HUES64 (cell line): ENCODE results near the gene SOAT1.

ENCODE experiments used
- H3K27ac ChIP-seq: 2 replicates; pipeline ENCODE4 v1.7.0; 2013; ENCODE audit warnings: low read depth, low read length, inconsistent platforms
- H3K27me3 ChIP-seq: 2 replicates; pipeline ENCODE4 v1.6.1; 2013; ENCODE audit warnings: mild to moderate bottlenecking, low read length; ENCODE audit not compliant: insufficient read depth
- H3K36me3 ChIP-seq: 2 replicates; pipeline ENCODE4 v1.6.1; 2013; ENCODE audit warnings: mild to moderate bottlenecking, low read length; ENCODE audit not compliant: insufficient read depth
- H3K4me1 ChIP-seq: 2 replicates; pipeline ENCODE4 v1.6.1; 2013; ENCODE audit warnings: mild to moderate bottlenecking, low read length, moderate library complexity; ENCODE audit not compliant: insufficient read depth
- H3K4me3 ChIP-seq: 2 replicates; pipeline ENCODE4 v1.5.1; 2013; ENCODE audit warnings: mild to moderate bottlenecking, low read length, moderate library complexity
- H3K9ac ChIP-seq: 2 replicates; pipeline ENCODE4 v1.6.1; 2013; ENCODE audit warnings: mild to moderate bottlenecking, low read depth, low read length
- H3K9me3 ChIP-seq: 2 replicates; pipeline ENCODE4 v1.6.1; 2013; ENCODE audit warnings: low read depth, low read length; ENCODE audit not compliant: insufficient read depth
- WGBS: fragments of 150-250, 120-280 bp; methylation state at CpG from one replicate; pipeline ENCODE4 v1.1.7; 2013; ENCODE audit warnings: missing lambda C conversion rate; 5-methylcytosine and 5-hydroxymethylcytosine counted together

Gene SOAT1

DNA sequence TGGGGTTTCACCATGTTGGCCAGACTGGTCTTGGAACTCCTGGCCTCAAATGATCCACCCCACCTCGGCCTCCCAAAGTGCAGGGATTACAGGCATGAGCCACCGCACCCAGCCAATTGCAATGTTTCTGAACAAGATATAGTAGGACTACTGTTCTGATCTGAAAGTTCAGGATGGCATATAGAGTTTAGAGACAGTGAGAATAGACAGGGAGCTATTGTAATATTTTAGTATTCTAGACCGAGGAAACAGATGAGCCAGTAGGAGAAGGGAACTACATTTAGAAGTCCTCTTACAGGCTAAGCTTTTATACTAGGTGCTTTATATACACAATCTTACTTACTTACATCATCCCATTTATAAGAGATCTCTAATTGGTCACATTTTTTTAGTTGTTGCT lies 33.1 kb downstream of the SOAT1 start:
- Histone ChIP-seq H3K36me3 (no peaks in the 10 kb centered on the region; the same call in 1 of the 2 replicates), H3K9me3 (no peaks in the 10 kb centered on the region), H3K27ac (no peak overlapping the region), H3K4me1 (no peaks in the 10 kb centered on the region), H3K4me3 (no peak overlapping the region), H3K27me3 (no peaks in the 10 kb centered on the region), H3K9ac (no peak overlapping the region)
- WGBS, result 99% methylated on average over 3 of the region's 3 CpGs

DNA sequence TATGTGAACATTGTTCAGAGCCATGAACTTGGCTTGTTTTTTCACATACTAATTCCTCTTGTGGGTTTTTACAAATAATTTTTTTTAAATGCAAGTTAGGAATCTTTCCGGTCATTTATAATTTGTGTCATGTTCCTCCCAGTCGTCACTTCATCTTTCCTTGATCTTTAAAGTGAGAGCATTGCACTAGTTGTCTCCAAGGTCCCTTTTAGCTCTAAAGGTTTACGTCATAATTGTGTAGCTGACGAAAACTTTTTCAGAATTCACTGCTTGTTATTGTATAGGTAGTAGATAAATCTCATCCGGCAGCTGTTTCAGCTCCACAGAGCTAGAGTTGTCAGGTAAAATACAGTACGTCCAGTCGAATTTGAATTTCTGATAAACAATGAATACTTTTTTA lies 33.6 kb downstream of the SOAT1 start:
- Histone ChIP-seq H3K36me3 (no peaks in the 10 kb centered on the region; the same call in 1 of the 2 replicates), H3K4me1 (no peaks in the 10 kb centered on the region), H3K27ac (no peak overlapping the region), H3K9ac (no peak overlapping the region), H3K27me3 (no peaks in the 10 kb centered on the region), H3K9me3 (no peaks in the 10 kb centered on the region), H3K4me3 (no peak overlapping the region)
- WGBS, result 94% methylated on average over 7 of the region's 7 CpGs

- Histone ChIP-seq H3K27ac (no peak overlapping the region), H3K9me3 (no peaks in the 10 kb centered on the region), H3K27me3 (no peaks in the 10 kb centered on the region), H3K36me3 (no peaks in the 10 kb centered on the region; the same call in 1 of the 2 replicates), H3K4me1 (no peaks in the 10 kb centered on the region), H3K9ac (no peak overlapping the region), H3K4me3 (no peak overlapping the region)
- WGBS, result 88% methylated on average over 3 of the region's 3 CpGs
These were observed 34.1 kb downstream of the SOAT1 start for GRCh38 chr1:179327679-179328078.

- Histone ChIP-seq H3K9ac (no peak overlapping the region), H3K27ac (no peak overlapping the region), H3K27me3 (no peaks in the 10 kb centered on the region), H3K4me3 (no peak overlapping the region), H3K36me3 (no peaks in the 10 kb centered on the region), H3K9me3 (no peaks in the 10 kb centered on the region), H3K4me1 (no peaks in the 10 kb centered on the region)
- WGBS, result 97% methylated on average over 2 of the region's 2 CpGs
These were observed 36.3 kb downstream of the SOAT1 start for GRCh38 chr1:179329862-179330261.

GRCh38 chr1:179334440-179334839 lies 40.8 kb downstream of the SOAT1 start:
- H3K9ac ChIP-seq, result no peak overlapping the region
- H3K36me3 ChIP-seq, result peaks cover 2% of the 10 kb centered on the region; the same call in 1 of the 2 replicates
- H3K4me1 ChIP-seq, result no peaks in the 10 kb centered on the region
- no peaks in the 10 kb centered on the region for H3K9me3 ChIP-seq
- H3K27ac ChIP-seq, result no peak overlapping the region
- 94% methylated on average over 3 of the region's 4 CpGs for WGBS
- no peak overlapping the region for H3K4me3 ChIP-seq
- H3K27me3 ChIP-seq, result no peaks in the 10 kb centered on the region

- WGBS, result 86% methylated on average over 2 of the region's 2 CpGs
These were observed 43.7 kb downstream of the SOAT1 start for GRCh38 chr1:179337288-179337687.

GRCh38 chr1:179337942-179338560 lies 44.5 kb downstream of the SOAT1 start:
- Histone ChIP-seq H3K36me3 (peaks cover 2% of the 10 kb centered on the region; the same call in 1 of the 2 replicates), H3K4me3 (no peak overlapping the region), H3K4me1 (no peaks in the 10 kb centered on the region), H3K27ac (no peak overlapping the region), H3K9me3 (no peaks in the 10 kb centered on the region), H3K27me3 (no peaks in the 10 kb centered on the region), H3K9ac (no peak overlapping the region)
- 95% methylated on average over 5 of the region's 5 CpGs for WGBS

More at GRCh38 chr1:179337288-179337687, 43.7 kb downstream of the SOAT1 start:
- H3K9ac ChIP-seq, result no peak overlapping the region
- no peaks in the 10 kb centered on the region for H3K27me3 ChIP-seq
- H3K9me3 ChIP-seq, result no peaks in the 10 kb centered on the region
- H3K36me3 ChIP-seq, result peaks cover 2% of the 10 kb centered on the region; the same call in 1 of the 2 replicates
- H3K27ac ChIP-seq, result no peak overlapping the region
- no peak overlapping the region for H3K4me3 ChIP-seq
- no peaks in the 10 kb centered on the region for H3K4me1 ChIP-seq

GRCh38 chr1:179340918-179341317 lies 47.3 kb downstream of the SOAT1 start:
- Histone ChIP-seq H3K36me3 (no peaks in the 10 kb centered on the region), H3K27me3 (no peaks in the 10 kb centered on the region), H3K27ac (no peak overlapping the region), H3K9ac (no peak overlapping the region), H3K9me3 (no peaks in the 10 kb centered on the region), H3K4me3 (no peak overlapping the region), H3K4me1 (no peaks in the 10 kb centered on the region)
- 98% methylated on average over 5 of the region's 5 CpGs for WGBS

GRCh38 chr1:179341943-179342547 lies 48.4 kb downstream of the SOAT1 start:
- H3K27me3 ChIP-seq, result no peaks in the 10 kb centered on the region
- H3K36me3 ChIP-seq, result no peaks in the 10 kb centered on the region
- H3K9ac ChIP-seq, result no peak overlapping the region
- H3K4me1 ChIP-seq, result no peaks in the 10 kb centered on the region
- WGBS, result 98% methylated on average over 4 of the region's 4 CpGs
- H3K27ac ChIP-seq, result no peak overlapping the region
- H3K9me3 ChIP-seq, result no peaks in the 10 kb centered on the region
- H3K4me3 ChIP-seq, result no peak overlapping the region

DNA sequence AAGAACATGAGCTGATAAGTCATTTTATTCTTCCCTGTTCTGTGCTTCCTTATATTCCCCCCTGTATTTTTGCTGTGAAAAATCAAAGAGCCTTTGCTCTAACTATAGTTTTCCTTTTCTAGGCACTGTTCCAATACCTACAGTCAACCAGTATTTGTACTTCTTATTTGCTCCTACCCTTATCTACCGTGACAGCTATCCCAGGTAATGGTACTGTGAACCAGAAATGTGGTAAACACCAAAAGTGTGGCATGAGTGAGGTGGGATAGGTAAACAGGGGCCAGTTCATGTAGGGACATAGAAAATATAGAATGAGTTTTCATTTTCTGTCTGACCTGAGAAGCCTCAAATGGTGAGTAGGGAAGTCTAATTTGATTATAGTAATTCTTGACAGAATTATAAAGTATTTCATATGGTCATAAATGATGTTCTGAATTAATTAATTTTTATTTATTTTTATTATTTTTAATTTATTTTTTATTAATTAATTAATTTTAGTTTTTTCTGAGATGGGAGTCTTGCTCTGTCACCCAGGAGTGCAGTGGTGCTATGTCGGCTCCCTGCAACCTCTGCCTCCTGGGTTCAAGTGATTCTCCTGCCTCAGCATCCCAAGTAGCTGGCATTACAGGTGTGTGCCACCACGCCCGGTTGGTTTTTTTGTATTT lies 49.3 kb downstream of the SOAT1 start:
- 99% methylated on average over 4 of the region's 4 CpGs for WGBS
- H3K4me1 ChIP-seq, result no peaks in the 10 kb centered on the region
- no peaks in the 10 kb centered on the region; the same call in 1 of the 2 replicates for H3K36me3 ChIP-seq
- no peaks in the 10 kb centered on the region for H3K9me3 ChIP-seq
- H3K27ac ChIP-seq, result no peak overlapping the region
- no peak overlapping the region for H3K4me3 ChIP-seq
- H3K9ac ChIP-seq, result no peak overlapping the region
- no peaks in the 10 kb centered on the region for H3K27me3 ChIP-seq

DNA sequence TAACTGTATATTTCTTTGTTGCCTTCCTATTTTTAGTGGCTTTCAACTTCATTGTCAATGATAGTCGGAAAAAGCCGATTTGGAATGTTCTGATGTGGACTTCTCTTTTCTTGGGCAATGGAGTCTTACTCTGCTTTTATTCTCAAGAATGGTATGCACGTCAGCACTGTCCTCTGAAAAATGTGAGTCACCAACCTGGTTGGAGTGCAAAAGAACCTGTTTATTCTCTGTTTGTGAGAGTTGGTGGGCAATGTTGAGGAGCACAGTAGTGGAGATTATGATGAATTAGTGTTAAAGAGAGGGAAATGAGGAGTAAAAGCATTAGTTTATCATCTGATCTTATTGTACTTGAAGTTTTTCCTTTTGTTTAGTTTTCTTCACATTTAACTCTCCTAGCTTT lies 57.7 kb downstream of the SOAT1 start:
- WGBS, result 93% methylated on average over 3 of the region's 3 CpGs
- H3K4me3 ChIP-seq, result no peak overlapping the region
- no peaks in the 10 kb centered on the region for H3K9me3 ChIP-seq
- no peaks in the 10 kb centered on the region for H3K4me1 ChIP-seq
- H3K27ac ChIP-seq, result no peak overlapping the region
- H3K9ac ChIP-seq, result no peak overlapping the region
- H3K27me3 ChIP-seq, result no peaks in the 10 kb centered on the region
- peaks cover 6% of the 10 kb centered on the region; the same call in 1 of the 2 replicates for H3K36me3 ChIP-seq
